K562 (cell line): Measurements from ENCODE around the gene TBC1D9. TPM values are rescaled to one million over a fixed set of nuclear protein-coding genes. Genes with fewer than 3 reads are reported as not detected.

Experiments
- ATAC-seq: fragments of 200-7000 bp; cut with Tn5 transposase; 3 replicates; pipeline ENCODE4 v1.9.1; 2020; ENCODE audit warnings: moderate library complexity
- BruUV-seq: library from RNA; stranded (reverse); fragments of 400-500 nt; replicated peaks from 2 replicates; lab custom pipeline; 2021; lab: Mats Ljungman, UMichigan
- CTCF ChIA-PET: fragments of 300-600 bp; formaldehyde crosslinking; extraction: SDS; loops from one replicate; lab custom pipeline; 2021; ENCODE audit warnings: low intra/inter-chr PET ratio; lab: Yijun Ruan, JAX
- POLR2A ChIA-PET: fragments of 300-600, 350-650 bp; sonication (Branson Sonifier 250); formaldehyde crosslinking; extraction: SDS; loops from one replicate; lab custom pipeline; 2021; ENCODE audit warnings: antibody characterized with exemption, inconsistent platforms; lab: Yijun Ruan, JAX
- DNase-seq, 4 experiments: peaks; one replicate each; pipeline versions ENCODE4 v3.0.0 to v3.0.0-alpha.2; 2011 to 2018; ENCODE audit warnings: low spot score in 3 of 4, mixed read lengths in 3 of 4; ENCODE audit errors: extremely low read depth in 1 of 4
- FAIRE-seq: peaks from 2 replicates; lab custom pipeline; 2011; peaks lifted over from hg19 to GRCh38; lab: Jason Lieb, UNC
- H2AFZ ChIP-seq: 2 replicates; pipeline ENCODE4 v1.6.0; 2011; ENCODE audit warnings: low read depth, low read length, control low read depth, inconsistent platforms
- H3K27ac ChIP-seq: fragments of 200-600 bp; 3 replicates; pipeline ENCODE4 v1.8.0; 2011; ENCODE audit warnings: low read depth, mild to moderate bottlenecking, control low read depth, inconsistent platforms, low read length, moderate library complexity, mixed read lengths; ENCODE audit errors: extremely low read depth
- H3K27me3 ChIP-seq, 2 experiments: fragments of 300-600 bp in 1 of 2; 2 replicates in 1 of 2; 3 replicates in 1 of 2; pipeline versions ENCODE4 v1.6.0 to v1.8.0; 2011; ENCODE audit warnings: inconsistent platforms in 2 of 2, low read length in 2 of 2, mild to moderate bottlenecking in 1 of 2, mixed read lengths in 1 of 2, moderate library complexity in 1 of 2; ENCODE audit not compliant: control insufficient read depth in 2 of 2, insufficient read depth in 2 of 2
- H3K36me3 ChIP-seq: fragments of 300-600 bp; 3 replicates; pipeline ENCODE4 v1.8.0; 2011; ENCODE audit warnings: mild to moderate bottlenecking, low read length, inconsistent platforms; ENCODE audit not compliant: control insufficient read depth, insufficient read depth
- H3K4me1 ChIP-seq, 2 experiments: fragments of 200-600 bp in 1 of 2; replicated peaks in 1 of 2; 2 replicates in 1 of 2; 3 replicates in 1 of 2; pipeline versions ENCODE4 v1.5.1 to v1.8.0; 2011; ENCODE audit warnings: inconsistent platforms in 2 of 2, low read length in 2 of 2, mild to moderate bottlenecking in 1 of 2, mixed read lengths in 1 of 2, moderate library complexity in 1 of 2; ENCODE audit not compliant: control insufficient read depth in 2 of 2, insufficient read depth in 2 of 2
- H3K4me2 ChIP-seq: 2 replicates; pipeline ENCODE4 v1.6.1; 2011; ENCODE audit warnings: low read length, control low read depth, inconsistent platforms, mixed read lengths; ENCODE audit not compliant: insufficient read depth
- H3K4me3 ChIP-seq: fragments of 200-600 bp; sonication (generic), shearing (Covaris generic); 2 replicates; pipeline ENCODE4 v1.5.1; 2016; ENCODE audit warnings: control low read depth, inconsistent platforms
- H3K79me2 ChIP-seq: fragments of 200-600 bp; 3 replicates; pipeline ENCODE4 v1.8.0; 2011; ENCODE audit warnings: low read length, inconsistent platforms; ENCODE audit not compliant: control insufficient read depth, insufficient read depth
- H3K9ac ChIP-seq, 2 experiments: 2 replicates each; pipeline versions ENCODE4 v1.6.0 to v1.6.1; 2011; ENCODE audit warnings: low read depth in 2 of 2, low read length in 2 of 2, control low read depth in 1 of 2, inconsistent platforms in 1 of 2, mild to moderate bottlenecking in 1 of 2, mixed read lengths in 1 of 2; ENCODE audit not compliant: insufficient read depth in 1 of 2
- H3K9me1 ChIP-seq: one replicate; pipeline ENCODE4 v1.6.0; 2011; ENCODE audit warnings: inconsistent platforms, mild to moderate bottlenecking, low read length, moderate library complexity; ENCODE audit not compliant: control insufficient read depth, insufficient read depth
- H3K9me3 ChIP-seq: replicated peaks from 2 replicates; pipeline ENCODE4 v1.5.1; 2011; ENCODE audit warnings: low read depth, low read length, inconsistent platforms; ENCODE audit not compliant: control insufficient read depth, insufficient read depth
- H4K20me1 ChIP-seq: replicated peaks from 2 replicates; pipeline ENCODE4 v1.6.1; 2011; ENCODE audit warnings: low read length, inconsistent platforms, mixed read lengths; ENCODE audit not compliant: control insufficient read depth, insufficient read depth
- BHLHE40 ChIP-seq: IDR thresholded peaks from 2 replicates; pipeline ENCODE4 v1.6.1; 2011; ENCODE audit warnings: low read length, improper control_type of control experiment
- GATAD2B ChIP-seq: fragments of 450-650 bp; IDR thresholded peaks from 2 replicates; pipeline ENCODE4 v1.6.1; 2017; ENCODE audit warnings: mild to moderate bottlenecking, borderline replicate concordance
- KHSRP ChIP-seq: fragments of 450-650 bp; IDR thresholded peaks from 2 replicates; pipeline ENCODE4 v1.6.1; 2017
- NELFE ChIP-seq: IDR thresholded peaks from 2 replicates; pipeline ENCODE4 v1.6.1; 2011; ENCODE audit warnings: mild to moderate bottlenecking; ENCODE audit not compliant: insufficient read depth, insufficient read length
- NFATC3 ChIP-seq: fragments of 450-650 bp; IDR thresholded peaks from 2 replicates; pipeline ENCODE4 v1.6.1; 2017; ENCODE audit warnings: mild to moderate bottlenecking
- POLR2A ChIP-seq: fragments of 450-650 bp; conservative IDR thresholded peaks from 2 replicates; pipeline ENCODE4 v1.6.1; 2016
- PTBP1 ChIP-seq: fragments of 200-400 bp; formaldehyde crosslinking; IDR thresholded peaks from 2 replicates; pipeline ENCODE4 v1.6.1; 2017; ENCODE audit warnings: low read depth, low read length
- SMAD2 ChIP-seq: fragments of 150-350 bp; IDR thresholded peaks from 2 replicates; pipeline ENCODE4 v1.6.1; 2014; ENCODE audit warnings: low read depth, mild to moderate bottlenecking, low read length
- SMARCA4 ChIP-seq: fragments of 450-650 bp; IDR thresholded peaks from 2 replicates; pipeline ENCODE4 v1.6.1; 2016
- SNIP1 ChIP-seq: fragments of 450-650 bp; IDR thresholded peaks from 2 replicates; pipeline ENCODE4 v1.7.1; 2017; ENCODE audit warnings: low read depth, mild to moderate bottlenecking
- ZBTB7A ChIP-seq: IDR thresholded peaks from 2 replicates; pipeline ENCODE4 v1.6.1; 2011; ENCODE audit warnings: low read depth, mild to moderate bottlenecking, low read length, moderate library complexity, borderline replicate concordance; ENCODE audit not compliant: control insufficient read depth
- ZNF512 ChIP-seq: IDR thresholded peaks from 2 replicates; pipeline ENCODE4 v1.6.1; 2016; ENCODE audit warnings: missing genetic modification characterization, missing compliant biosample characterization
- WGBS: fragments of 100-300 bp; shearing (Covaris generic); methylation state at CpG from one replicate; pipeline ENCODE4 v1.1.6; 2016; ENCODE audit warnings: low coverage, mixed read lengths; ENCODE audit not compliant: insufficient coverage; ENCODE audit errors: missing lambda C conversion rate; 5-methylcytosine and 5-hydroxymethylcytosine counted together
- in situ Hi-C: fragments of 300-500 bp; cut with MboI; formaldehyde crosslinking; loops from 4 replicates; pipeline ENCODE4 v1.15.0; 2018; ENCODE audit warnings: inconsistent platforms, mixed read lengths
- intact Hi-C: fragments of 100-400 bp; cut with micrococcal nuclease; formaldehyde crosslinking; loops from 2 replicates; pipeline ENCODE4 v1.14.2; 2022
- polyA plus RNA-seq, 8 experiments: library from polyadenylated mRNA; depleted of rRNA in 4 of 8; stranded (reverse) in 5 of 8; unstranded in 3 of 8; fragments of >200 nt; fragmentation: Nextera tagmentation in 2 of 8; fragmentation: Illumina TruSeq in 1 of 8; extraction: Ambion mirVana in 2 of 8; extraction: Trizol in 1 of 8; gene quantifications; 2 replicates each; pipeline versions ENCODE4 v1.2.1 to v1.2.3, GENCODE V29; 2011 to 2014; ENCODE audit warnings: inconsistent platforms in 1 of 8, missing spikeins in 1 of 8
- total RNA-seq, 7 experiments: library from RNA; depleted of rRNA in 6 of 7; stranded (reverse); fragments of >200 nt in 6 of 7; fragmentation: Illumina TruSeq in 2 of 7; extraction: Trizol in 2 of 7; gene quantifications; 2 replicates each; pipeline versions ENCODE4 v1.2.1 to v1.2.3, GENCODE V29; 2011 to 2021; ENCODE audit warnings: low replicate concordance in 1 of 7

TBC1D9 gene
- total and polyA plus RNA-seq, 9 of the 15 experiments (the other 6 are each of a cell fraction or from before 2014, with no cell fraction given): 0.13 TPM; not detected in 8

GRCh38 chr4:140717313-140717712 lies 38.9 kb downstream of the TBC1D9 start:
- Histone ChIP-seq H3K4me2 (no peak overlapping the region), H3K79me2 (no peaks in the 10 kb centered on the region), H3K4me1 (no peaks in the 10 kb centered on the region), H3K27me3 (no peaks in the 10 kb centered on the region), H3K4me3 (no peak overlapping the region), H2AFZ (no peak overlapping the region), H4K20me1 (no peaks in the 10 kb centered on the region), H3K9me1 (no peaks in the 10 kb centered on the region), H3K27ac (no peak overlapping the region), H3K36me3 (no peaks in the 10 kb centered on the region), H3K9ac (no peak overlapping the region), H3K9me3 (no peaks in the 10 kb centered on the region)
- WGBS: 0% methylated on average over 2 of the region's 2 CpGs
- ATAC-seq: no peak
- ChIA-PET POLR2A (no interaction called here), CTCF (no interaction called here)
- no peak for TF ChIP-seq GATAD2B
- no peak for TF ChIP-seq ZNF512 (tag)
- no peak for TF ChIP-seq ZBTB7A
- no peak for TF ChIP-seq NELFE
- no peak for TF ChIP-seq SNIP1
- TF ChIP-seq PTBP1: no peak
- TF ChIP-seq NFATC3: no peak
- TF ChIP-seq SMAD2: no peak
- no peak for TF ChIP-seq BHLHE40
- TF ChIP-seq KHSRP: no peak
- no peak for TF ChIP-seq POLR2A
- TF ChIP-seq SMARCA4: no peak
- no peak for FAIRE-seq
- intact Hi-C loops (no loop called here), in situ Hi-C loops (no loop called here)
- no TSS peak for BruUV-seq
- DNase-seq: no peak
